ENCODE data around the gene ZNF814. TPM values are rescaled to one million over a fixed set of nuclear protein-coding genes. Genes with fewer than 3 reads are reported as not detected.
"Not testable (repeated sequence)": the region's sequence is repeated elsewhere in the genome, so short reads cannot be mapped to it uniquely, and the experiment has no call there.

The ZNF814 gene
- total and polyA plus RNA-seq, 2 donors (not counting 1 experiment from before 2014, with no cell fraction given) = 5.5 to 6.1 TPM

GRCh38 chr19:57867868-57868492 is 20.9 kb downstream of the ZNF814 start:
- Histone ChIP-seq H3K9me3 (ENCODE audit: control insufficient read depth, insufficient read depth, low read depth, low read length) (peaks cover 10% of the 10 kb centered on the region), H3K4me3 (replicated peaks in 1 of 4; ENCODE audit: control extremely low read depth in 1 of 4, insufficient read depth in 1 of 4, low read depth in 3 of 4, low read length in 4 of 4) (no peak overlapping the region)

GRCh38 chr19:57862351-57862750 is 26.5 kb downstream of the ZNF814 start:
- H3K4me2 ChIP-seq (ENCODE audit: extremely low read depth, insufficient read depth, low read length); H3K9me3 ChIP-seq (ENCODE audit: control insufficient read depth, insufficient read depth, low read depth, low read length); H3K4me1 ChIP-seq (ENCODE audit: control insufficient read depth, extremely low read depth, insufficient read depth, low read length); H4K20me1 ChIP-seq (ENCODE audit: control insufficient read depth, extremely low read depth, insufficient read depth, low read length); H3K4me3 ChIP-seq (replicated peaks in 1 of 4; ENCODE audit: control extremely low read depth in 1 of 4, insufficient read depth in 1 of 4, low read depth in 3 of 4, low read length in 4 of 4); H3K27me3 ChIP-seq (ENCODE audit: control insufficient read depth, insufficient read depth, low read length); H3K27ac ChIP-seq (ENCODE audit: insufficient read depth, low read length); DNase-seq (ENCODE audit: low read depth in 2 of 2); H3K79me2 ChIP-seq (ENCODE audit: control insufficient read depth, insufficient read depth, low read length); H3K9ac ChIP-seq (ENCODE audit: insufficient read depth, low read length); H2AFZ ChIP-seq (ENCODE audit: low read length): not testable (repeated sequence)
- H3K36me3 ChIP-seq (ENCODE audit: control insufficient read depth, insufficient read depth, low read length) = peaks cover 21% of the 10 kb centered on the region

More at GRCh38 chr19:57867868-57868492, 20.9 kb downstream of the ZNF814 start:
- Histone ChIP-seq H3K27me3 (ENCODE audit: control insufficient read depth, insufficient read depth, low read length) (no peaks in the 10 kb centered on the region), H3K27ac (ENCODE audit: insufficient read depth, low read length) (no peak overlapping the region), H3K36me3 (ENCODE audit: control insufficient read depth, insufficient read depth, low read length) (peaks cover 13% of the 10 kb centered on the region), H4K20me1 (ENCODE audit: control insufficient read depth, extremely low read depth, insufficient read depth, low read length) (no peaks in the 10 kb centered on the region), H3K4me2 (ENCODE audit: extremely low read depth, insufficient read depth, low read length) (no peak overlapping the region), H2AFZ (ENCODE audit: low read length) (no peak overlapping the region), H3K79me2 (ENCODE audit: control insufficient read depth, insufficient read depth, low read length) (no peaks in the 10 kb centered on the region), H3K4me1 (ENCODE audit: control insufficient read depth, extremely low read depth, insufficient read depth, low read length) (no peaks in the 10 kb centered on the region), H3K9ac (ENCODE audit: insufficient read depth, low read length) (no peak overlapping the region)
- TF ChIP-seq EZH2 (IDR thresholded peaks at IDR 0.05; ENCODE audit: low read length, missing control alignments) = no peak
- TF ChIP-seq CTCF (conservative IDR thresholded peaks at IDR 0.05 in 1 of 2, IDR thresholded peaks at IDR 0.05 in 1 of 2; ENCODE audit: low read depth in 1 of 2, low read length in 2 of 2) = no peak
- no peak for DNase-seq (ENCODE audit: low read depth in 2 of 2)

- H2AFZ ChIP-seq (ENCODE audit: low read length); H4K20me1 ChIP-seq (ENCODE audit: control insufficient read depth, extremely low read depth, insufficient read depth, low read length); H3K27me3 ChIP-seq (ENCODE audit: control insufficient read depth, insufficient read depth, low read length); H3K4me2 ChIP-seq (ENCODE audit: extremely low read depth, insufficient read depth, low read length); H3K27ac ChIP-seq (ENCODE audit: insufficient read depth, low read length); H3K9me3 ChIP-seq (ENCODE audit: control insufficient read depth, insufficient read depth, low read depth, low read length); H3K4me1 ChIP-seq (ENCODE audit: control insufficient read depth, extremely low read depth, insufficient read depth, low read length); H3K9ac ChIP-seq (ENCODE audit: insufficient read depth, low read length); H3K4me3 ChIP-seq (replicated peaks in 1 of 4; ENCODE audit: control extremely low read depth in 1 of 4, insufficient read depth in 1 of 4, low read depth in 3 of 4, low read length in 4 of 4); DNase-seq (ENCODE audit: low read depth in 2 of 2); H3K36me3 ChIP-seq (ENCODE audit: control insufficient read depth, insufficient read depth, low read length): not testable (repeated sequence)
- H3K79me2 ChIP-seq (ENCODE audit: control insufficient read depth, insufficient read depth, low read length) = peaks cover 31% of the 10 kb centered on the region
Measured at GRCh38 chr19:57854117-57854516, 34.7 kb downstream of the ZNF814 start.

GRCh38 chr19:57851812-57852603 is 36.8 kb downstream of the ZNF814 start:
- DNase-seq (ENCODE audit: low read depth in 2 of 2); H3K4me3 ChIP-seq (replicated peaks in 1 of 4; ENCODE audit: control extremely low read depth in 1 of 4, insufficient read depth in 1 of 4, low read depth in 3 of 4, low read length in 4 of 4); H3K9me3 ChIP-seq (ENCODE audit: control insufficient read depth, insufficient read depth, low read depth, low read length); H4K20me1 ChIP-seq (ENCODE audit: control insufficient read depth, extremely low read depth, insufficient read depth, low read length); H3K27ac ChIP-seq (ENCODE audit: insufficient read depth, low read length); H2AFZ ChIP-seq (ENCODE audit: low read length); H3K27me3 ChIP-seq (ENCODE audit: control insufficient read depth, insufficient read depth, low read length); H3K9ac ChIP-seq (ENCODE audit: insufficient read depth, low read length); H3K4me2 ChIP-seq (ENCODE audit: extremely low read depth, insufficient read depth, low read length); H3K36me3 ChIP-seq (ENCODE audit: control insufficient read depth, insufficient read depth, low read length); H3K4me1 ChIP-seq (ENCODE audit: control insufficient read depth, extremely low read depth, insufficient read depth, low read length): not testable (repeated sequence)
- H3K79me2 ChIP-seq (ENCODE audit: control insufficient read depth, insufficient read depth, low read length) = peaks cover 31% of the 10 kb centered on the region

Data from fibroblast of lung (primary cell).